Naive thymus-derived CD8-positive, alpha-beta T cell (primary cell): Measurements from ENCODE around the gene GAS7. TPM values are rescaled to one million over a fixed set of nuclear protein-coding genes. Genes with fewer than 3 reads are reported as not detected.
A peak's percentile ranks its signal among the peaks of the same experiment; 100 is the strongest.

Experiments used
- ATAC-seq, 2 donors: fragments of 150-1000 bp; cut with Tn5 transposase in 1 of 2; sonication (Bioruptor Pico), chemical (Tn5 transposase) in 1 of 2; 1 replicate in 1 of 2; 2 replicates in 1 of 2; pipeline ENCODE4 v1.10.0; 2021; ENCODE audit warnings: mild to moderate bottlenecking in 2 of 2, moderate library complexity in 2 of 2
- POLR2A ChIA-PET: fragments of 350-600 bp; sonication (Branson Sonifier 250); formaldehyde crosslinking; loops from one replicate; lab custom pipeline; 2021; ENCODE audit warnings: antibody characterized with exemption; lab: Charles Lee
- DNase-seq, 10 donors: peaks; one replicate each; pipeline versions ENCODE4 v3.0.0 to v3.0.0-alpha.2; 2020 to 2022
- H3K27ac Mint-ChIP-seq, 10 donors: one replicate each; pipeline ENCODE4 v1.8.0; 2020 to 2022; ENCODE audit warnings: mild to moderate bottlenecking in 10 of 10, mixed read lengths in 10 of 10, moderate library complexity in 4 of 10, inconsistent platforms in 1 of 10
- H3K27me3 Mint-ChIP-seq, 5 donors: one replicate each; pipeline ENCODE4 v1.8.0; 2021 to 2022; ENCODE audit warnings: mixed read lengths in 5 of 5
- H3K36me3 Mint-ChIP-seq, 3 donors: one replicate each; pipeline ENCODE4 v1.8.0; 2020 to 2022; ENCODE audit warnings: mixed read lengths in 3 of 3, mild to moderate bottlenecking in 2 of 3, inconsistent platforms in 1 of 3
- H3K4me1 Mint-ChIP-seq, 4 donors: one replicate each; pipeline ENCODE4 v1.8.0; 2021 to 2022; ENCODE audit warnings: mixed read lengths in 4 of 4
- H3K4me3 Mint-ChIP-seq, 10 donors: one replicate each; pipeline ENCODE4 v1.8.0; 2020 to 2022; ENCODE audit warnings: mild to moderate bottlenecking in 10 of 10, mixed read lengths in 10 of 10, moderate library complexity in 6 of 10, inconsistent platforms in 1 of 10
- H3K9me3 Mint-ChIP-seq, 9 donors: one replicate each; pipeline ENCODE4 v1.8.0; 2020 to 2022; ENCODE audit warnings: mixed read lengths in 9 of 9, mild to moderate bottlenecking in 3 of 9, inconsistent platforms in 1 of 9, moderate library complexity in 1 of 9
- polyA plus RNA-seq, 3 donors: library from polyadenylated mRNA; unstranded; fragments of 300-500 nt; fragmentation: Illumina TruSeq; gene quantifications; one replicate each; pipeline ENCODE4 v1.2.3, GENCODE V29; 2021
- total RNA-seq, 8 experiments: library from RNA in 2 of 8; stranded (reverse) in 2 of 8; gene quantifications; one replicate each; pipeline ENCODE4 v1.2.3 and lab custom pipeline; 2021 to 2026

GAS7 gene
- total and polyA plus RNA-seq, 5 experiments from 2014 or later, result 0.05 to 2.1 (median 1.4) TPM; not detected in 1

GRCh38 chr17:10182785-10183184, 15.6 kb downstream of the GAS7 start:
- DNase-seq (no peak), ATAC-seq (no peak)
- H3K4me3 Mint-ChIP-seq, result no peak overlapping the region
- H3K36me3 Mint-ChIP-seq, result no peaks in the 10 kb centered on the region
- H3K27ac Mint-ChIP-seq, result no peak overlapping the region
- POLR2A ChIA-PET, result no interaction called here
- peaks cover 0 to 7% (median 1%) of the 10 kb centered on the region in 5 donors for H3K27me3 Mint-ChIP-seq
- H3K4me1 Mint-ChIP-seq, result peaks cover 0 to 32% (median 3%) of the 10 kb centered on the region in 4 donors
- no peaks in the 10 kb centered on the region for H3K9me3 Mint-ChIP-seq

DNA sequence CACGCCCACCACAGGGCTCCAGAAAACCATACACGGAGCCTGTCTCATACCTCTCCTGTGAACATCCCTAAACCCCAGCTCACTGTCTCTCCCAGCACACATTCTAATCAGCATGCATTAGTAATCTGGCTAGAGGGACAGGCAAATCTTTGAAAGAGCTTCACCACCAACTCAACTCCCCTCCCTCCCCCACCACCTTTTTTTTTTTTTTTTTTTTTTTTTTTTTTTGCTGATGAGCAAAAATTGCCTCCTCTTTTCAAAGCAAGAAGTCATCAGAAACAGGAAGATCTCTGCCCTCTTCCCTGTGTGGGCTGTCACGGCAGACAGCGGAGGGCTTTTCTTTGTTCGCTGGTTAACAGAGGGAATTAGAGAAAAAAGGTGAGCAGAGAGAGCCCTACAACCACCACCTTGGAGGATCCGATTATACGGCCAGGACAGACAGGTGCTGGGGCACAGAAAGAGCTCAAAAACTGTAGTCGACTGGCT, 19.9 kb downstream of the GAS7 start:
- peaks cover 0 to 5% (median 1%) of the 10 kb centered on the region in 5 donors for H3K27me3 Mint-ChIP-seq
- peaks cover 0 to 33% (median 3%) of the 10 kb centered on the region in 4 donors for H3K4me1 Mint-ChIP-seq
- POLR2A ChIA-PET, result no interaction called here
- H3K27ac Mint-ChIP-seq, result peak overlapping the region in 1 of 10 donors; percentile 72
- no peaks in the 10 kb centered on the region for H3K9me3 Mint-ChIP-seq
- no peak for DNase-seq
- H3K36me3 Mint-ChIP-seq, result no peaks in the 10 kb centered on the region
- ATAC-seq, result no peak
- no peak overlapping the region for H3K4me3 Mint-ChIP-seq

DNA sequence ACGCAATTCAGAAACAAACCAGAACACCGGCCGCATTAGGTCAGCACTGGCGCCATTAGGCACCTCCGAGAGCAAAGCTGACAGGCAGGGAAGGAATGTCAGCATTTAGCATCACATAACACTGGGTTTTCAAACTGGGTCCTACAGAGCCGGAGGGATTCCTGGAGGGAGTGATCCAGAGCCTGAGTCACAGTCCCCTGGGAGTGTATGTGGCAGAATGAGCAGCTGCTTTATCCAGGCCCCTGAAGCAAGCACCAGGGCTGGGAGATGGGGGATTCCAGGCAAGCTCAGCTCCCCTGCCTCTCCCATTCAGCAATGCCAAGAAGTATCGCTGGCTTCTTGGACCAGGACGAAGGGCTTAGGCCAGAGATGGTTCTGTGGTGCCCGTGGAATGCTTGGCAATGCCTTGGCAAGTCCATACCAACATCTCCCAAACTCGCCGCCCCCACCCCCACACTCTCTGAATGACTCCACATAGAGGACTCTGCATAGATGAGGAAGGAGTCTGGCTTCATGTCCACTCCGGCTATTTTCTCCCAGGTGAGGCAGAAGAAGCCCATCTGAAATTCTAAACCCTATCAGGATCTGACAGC, 20.4 kb downstream of the GAS7 start:
- Mint-ChIP-seq H3K36me3 (no peaks in the 10 kb centered on the region), H3K27ac (no peak overlapping the region), H3K4me1 (peaks cover 0 to 33% (median 3%) of the 10 kb centered on the region in 4 donors), H3K27me3 (peaks cover 0 to 6% (median 3%) of the 10 kb centered on the region in 5 donors), H3K9me3 (no peaks in the 10 kb centered on the region), H3K4me3 (no peak overlapping the region)
- ATAC-seq, result no peak
- DNase-seq, result no peak
- POLR2A ChIA-PET, result no interaction called here

- Mint-ChIP-seq H3K36me3 (no peaks in the 10 kb centered on the region), H3K27ac (no peak overlapping the region), H3K27me3 (peaks cover 2 to 12% (median 3%) of the 10 kb centered on the region in 5 donors), H3K4me3 (no peak overlapping the region), H3K9me3 (no peaks in the 10 kb centered on the region), H3K4me1 (peaks cover under 1 to 36% (median 4%) of the 10 kb centered on the region in 4 donors)
- POLR2A ChIA-PET, result no interaction called here
- no peak for ATAC-seq
- DNase-seq, result no peak
Measured at GRCh38 chr17:10177131-10177912, 21.1 kb downstream of the GAS7 start.

DNA sequence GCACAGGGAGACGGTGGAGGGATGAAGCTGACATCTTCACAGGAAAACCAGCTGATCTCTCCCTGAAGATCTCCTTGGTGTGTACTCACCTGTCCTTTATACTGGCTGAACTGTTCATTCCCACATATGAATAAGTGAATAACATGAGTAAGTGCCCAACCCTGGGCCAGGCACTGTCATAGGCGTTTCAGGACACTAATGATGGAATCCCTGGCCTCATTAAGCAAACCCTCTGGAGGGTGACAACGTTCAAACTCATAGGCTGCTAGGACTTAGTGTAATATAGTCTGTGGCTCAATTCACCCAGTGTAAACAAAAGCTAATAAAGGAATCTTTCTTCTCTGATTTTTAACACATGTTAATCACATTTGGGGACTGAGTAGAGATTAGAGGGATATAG, 24.5 kb downstream of the GAS7 start:
- DNase-seq (no peak), ATAC-seq (no peak)
- POLR2A ChIA-PET, result no interaction called here
- peaks cover 3 to 33% (median 21%) of the 10 kb centered on the region in 5 donors for H3K27me3 Mint-ChIP-seq
- H3K4me1 Mint-ChIP-seq, result peaks cover 12 to 56% (median 18%) of the 10 kb centered on the region in 4 donors
- no peaks in the 10 kb centered on the region for H3K36me3 Mint-ChIP-seq
- H3K4me3 Mint-ChIP-seq, result no peak overlapping the region
- H3K27ac Mint-ChIP-seq, result peak overlapping the region in 1 of 10 donors; percentile 51
- H3K9me3 Mint-ChIP-seq, result no peaks in the 10 kb centered on the region

- DNase-seq (no peak), ATAC-seq (no peak)
- Mint-ChIP-seq H3K27me3 (peaks cover 3 to 33% (median 18%) of the 10 kb centered on the region in 5 donors), H3K4me1 (peaks cover 11 to 56% (median 18%) of the 10 kb centered on the region in 4 donors), H3K4me3 (peak overlapping the region in 1 of 10 donors; percentile 78), H3K27ac (peak overlapping the region in 1 of 10 donors; percentile 77), H3K36me3 (no peaks in the 10 kb centered on the region), H3K9me3 (no peaks in the 10 kb centered on the region)
- POLR2A ChIA-PET, result interaction anchor here (0.5 kb wide), 1 partner anchor 40 kb away, joined by 3 read pairs; no protein-coding TSS in a partner anchor
Measured at GRCh38 chr17:10172778-10173177, 25.6 kb downstream of the GAS7 start.

DNA sequence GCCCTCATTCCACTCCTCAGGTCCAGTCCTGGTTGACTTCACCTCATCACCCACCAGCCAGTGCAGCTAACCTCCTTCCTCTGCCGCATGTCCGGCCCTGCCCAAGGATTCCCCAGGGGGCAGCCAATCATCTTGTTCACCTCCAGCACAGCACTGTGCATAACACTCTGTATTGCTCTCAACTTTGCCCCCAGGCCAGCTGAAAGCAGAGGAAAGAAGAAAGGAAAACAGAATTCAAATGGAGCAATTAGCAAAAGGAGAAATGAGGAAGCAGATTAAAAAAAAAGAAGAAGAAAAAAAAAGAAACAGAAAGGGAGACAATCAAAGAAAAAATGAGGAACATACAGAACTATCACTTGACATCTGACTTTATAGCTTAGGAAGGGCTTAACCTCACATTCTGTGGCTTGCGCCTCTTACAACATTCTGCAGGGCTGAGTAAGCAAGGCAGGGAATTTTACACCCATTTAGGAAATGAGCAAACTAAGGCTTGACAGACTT, 26.1 kb downstream of the GAS7 start:
- no peak for DNase-seq
- ATAC-seq, result no peak

DNA sequence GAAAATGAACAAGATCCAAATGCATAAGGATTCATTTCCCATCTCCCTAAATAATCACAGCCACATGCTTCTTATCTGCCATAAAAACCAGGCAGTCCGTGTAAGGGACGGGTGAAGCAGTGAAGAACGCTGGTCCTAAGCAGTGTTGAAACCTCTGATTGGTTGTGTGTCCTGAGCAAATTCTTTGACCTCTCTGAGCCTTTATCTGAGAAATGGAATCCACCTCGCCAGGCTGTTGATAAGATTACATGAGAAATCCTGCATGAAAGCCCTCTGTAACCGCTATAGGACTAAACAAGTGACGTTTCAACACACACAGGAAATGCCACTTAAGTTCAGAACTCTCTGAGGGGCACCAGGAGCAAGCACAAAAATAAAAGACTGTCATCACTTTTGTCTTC, 26.8 kb downstream of the GAS7 start:
- H3K27ac Mint-ChIP-seq, result peak overlapping the region in 5 of 10 donors; percentile 14 to 77 (median 64)
- H3K9me3 Mint-ChIP-seq, result no peaks in the 10 kb centered on the region
- POLR2A ChIA-PET, result no interaction called here
- no peaks in the 10 kb centered on the region for H3K36me3 Mint-ChIP-seq
- peak in 1 of 2 donors; percentile 84 for ATAC-seq
- peaks cover 11 to 56% (median 18%) of the 10 kb centered on the region in 4 donors for H3K4me1 Mint-ChIP-seq
- peaks cover 3 to 33% (median 18%) of the 10 kb centered on the region in 5 donors for H3K27me3 Mint-ChIP-seq
- peak overlapping the region in 7 of 10 donors; percentile 3 to 50 (median 20) for H3K4me3 Mint-ChIP-seq
- DNase-seq, result peak in 1 of 10 donors; percentile 27

More for the DNA sequence above, 26.1 kb downstream of the GAS7 start:
- Mint-ChIP-seq H3K27ac (peak overlapping the region in 5 of 10 donors; percentile 55 to 92 (median 65)), H3K36me3 (no peaks in the 10 kb centered on the region), H3K4me3 (peak overlapping the region in 5 of 10 donors; percentile 4 to 78 (median 37)), H3K9me3 (no peaks in the 10 kb centered on the region), H3K4me1 (peaks cover 11 to 56% (median 18%) of the 10 kb centered on the region in 4 donors), H3K27me3 (peaks cover 3 to 33% (median 18%) of the 10 kb centered on the region in 5 donors)
- POLR2A ChIA-PET, result interaction anchor here (0.5 kb wide), 1 partner anchor 40 kb away, joined by 3 read pairs; no protein-coding TSS in a partner anchor

DNA sequence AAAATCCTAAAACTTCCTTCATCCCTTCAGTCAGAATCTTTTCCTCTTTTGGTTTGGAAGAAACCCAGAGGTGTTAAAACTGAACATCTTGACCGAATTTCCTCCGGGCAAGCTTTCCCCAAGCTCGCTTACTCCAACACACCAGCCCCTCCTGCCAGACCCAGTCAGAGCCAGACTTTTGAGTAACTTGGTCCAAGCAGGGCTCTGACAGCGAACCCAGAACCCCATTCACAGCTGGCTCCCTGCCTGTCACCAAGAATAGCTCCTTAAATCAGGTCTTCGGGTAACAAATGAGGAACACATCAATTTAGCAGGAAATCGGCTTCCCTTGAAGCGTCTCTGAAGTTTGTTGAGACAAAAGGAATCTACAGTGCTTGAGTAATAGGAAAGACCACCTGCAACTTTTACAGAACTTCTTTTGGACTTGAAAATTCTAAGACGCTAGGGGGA, 27.3 kb downstream of the GAS7 start:
- H3K4me3 Mint-ChIP-seq, result peak overlapping the region in 2 of 10 donors; percentile 37 to 50

DNA sequence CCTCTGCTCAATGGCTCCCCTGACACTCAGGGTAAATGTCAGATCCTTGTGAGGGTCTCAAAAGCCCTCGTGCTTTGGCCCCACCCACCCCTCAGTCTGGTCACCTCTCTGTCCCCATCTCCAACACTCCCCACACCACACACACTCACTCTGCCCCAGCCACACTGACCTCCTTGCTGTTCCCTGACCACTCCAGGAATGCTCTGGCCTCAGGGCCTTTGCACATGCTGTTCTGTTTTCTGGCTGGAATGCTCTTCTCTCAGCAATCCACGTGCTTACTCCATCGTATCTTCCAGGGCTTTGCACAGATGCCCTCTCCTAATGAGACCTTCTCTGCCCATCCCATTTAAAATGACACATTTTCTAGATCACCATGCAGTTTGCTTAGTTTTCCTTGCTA, 28.2 kb downstream of the GAS7 start:
- DNase-seq, result no peak
- Mint-ChIP-seq H3K27ac (peak overlapping the region in 2 of 10 donors; percentile 37 to 45), H3K9me3 (no peaks in the 10 kb centered on the region), H3K4me1 (peaks cover 11 to 67% (median 18%) of the 10 kb centered on the region in 4 donors), H3K36me3 (no peaks in the 10 kb centered on the region), H3K27me3 (peaks cover 3 to 33% (median 18%) of the 10 kb centered on the region in 5 donors), H3K4me3 (peak overlapping the region in 1 of 10 donors; percentile 11)
- no peak for ATAC-seq
- POLR2A ChIA-PET, result no interaction called here

More for the DNA sequence above, 27.3 kb downstream of the GAS7 start:
- no peak for ATAC-seq
- peak overlapping the region in 2 of 10 donors; percentile 22 to 64 for H3K27ac Mint-ChIP-seq
- H3K4me1 Mint-ChIP-seq, result peaks cover 11 to 61% (median 18%) of the 10 kb centered on the region in 4 donors
- H3K9me3 Mint-ChIP-seq, result no peaks in the 10 kb centered on the region
- H3K27me3 Mint-ChIP-seq, result peaks cover 3 to 33% (median 18%) of the 10 kb centered on the region in 5 donors
- no peaks in the 10 kb centered on the region for H3K36me3 Mint-ChIP-seq
- POLR2A ChIA-PET, result no interaction called here
- no peak for DNase-seq

- peaks cover 3 to 33% (median 18%) of the 10 kb centered on the region in 5 donors for H3K27me3 Mint-ChIP-seq
- ATAC-seq (no peak), DNase-seq (no peak)
- H3K27ac Mint-ChIP-seq, result peak overlapping the region in 1 of 10 donors; percentile 4
- POLR2A ChIA-PET, result no interaction called here
- H3K4me1 Mint-ChIP-seq, result peaks cover 11 to 67% (median 18%) of the 10 kb centered on the region in 4 donors
- H3K4me3 Mint-ChIP-seq, result peak overlapping the region in 2 of 10 donors; percentile 1 to 31
- no peaks in the 10 kb centered on the region for H3K9me3 Mint-ChIP-seq
- no peaks in the 10 kb centered on the region for H3K36me3 Mint-ChIP-seq
Measured at GRCh38 chr17:10169290-10169689, 29.1 kb downstream of the GAS7 start.

DNA sequence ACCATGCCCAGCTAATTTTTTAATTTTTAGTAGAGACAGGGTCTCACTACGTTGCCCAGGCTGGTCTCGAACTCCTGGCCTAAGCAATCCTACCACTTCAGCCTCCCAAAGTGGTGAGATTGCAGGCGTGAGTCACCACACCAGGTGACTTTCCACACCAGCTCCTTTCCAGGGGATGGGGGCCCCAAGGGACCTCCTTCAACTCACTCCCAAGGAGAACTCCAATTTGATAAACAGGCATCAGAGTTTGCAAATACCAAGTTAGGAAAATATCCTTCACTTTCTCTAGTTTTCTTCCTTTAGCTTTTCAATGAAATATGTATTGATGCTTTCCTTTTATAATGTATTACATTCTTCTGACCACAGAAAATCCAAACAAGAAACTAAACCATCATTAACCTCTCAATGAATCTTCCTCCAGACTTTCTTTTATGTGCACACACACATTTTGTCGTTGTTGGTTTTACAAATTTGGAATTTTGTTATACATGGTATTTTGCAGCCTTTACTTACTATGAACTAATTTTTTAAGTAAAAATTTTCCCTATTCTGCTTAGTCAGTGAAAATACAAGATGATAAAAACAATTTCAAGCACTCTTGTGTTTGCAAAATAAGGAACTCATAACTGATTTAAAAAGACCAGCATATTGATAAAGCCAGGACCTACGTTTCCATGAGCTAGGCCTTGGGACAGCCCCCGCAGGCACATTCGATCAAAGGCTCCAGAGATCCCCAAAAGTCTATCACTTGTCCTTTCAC, 32.0 kb downstream of the GAS7 start:
- H3K27ac Mint-ChIP-seq, result peak overlapping the region in 1 of 10 donors; percentile 35
- no peak overlapping the region for H3K4me3 Mint-ChIP-seq
- ATAC-seq (no peak), DNase-seq (no peak)
- no peaks in the 10 kb centered on the region for H3K9me3 Mint-ChIP-seq
- no peaks in the 10 kb centered on the region for H3K36me3 Mint-ChIP-seq
- POLR2A ChIA-PET, result no interaction called here
- peaks cover 2 to 51% (median 7%) of the 10 kb centered on the region in 4 donors for H3K4me1 Mint-ChIP-seq
- H3K27me3 Mint-ChIP-seq, result peaks cover 0 to 17% (median 12%) of the 10 kb centered on the region in 5 donors
